ENCODE results near the gene SAA2.

DNA sequence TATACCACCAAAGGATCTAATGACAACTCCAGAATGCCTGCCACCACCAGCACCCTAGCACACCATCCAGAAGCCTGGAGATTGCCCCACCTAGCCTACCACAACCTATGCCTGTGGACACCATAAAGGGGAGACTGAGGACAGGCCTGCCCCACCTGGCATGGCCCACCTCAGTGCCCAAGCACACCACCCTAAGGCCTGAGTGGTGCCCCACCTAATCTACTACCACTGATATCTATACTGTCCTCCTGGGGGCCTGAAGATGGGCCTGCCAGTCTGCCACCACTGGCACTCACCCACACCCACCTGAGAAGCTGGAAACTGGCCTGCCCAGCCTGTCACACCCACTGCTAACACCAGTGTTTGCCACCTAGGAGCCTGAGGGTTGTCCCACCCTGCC lies 43.7 kb downstream of the SAA2 start:
- TF ChIP-seq, protein P1, sequence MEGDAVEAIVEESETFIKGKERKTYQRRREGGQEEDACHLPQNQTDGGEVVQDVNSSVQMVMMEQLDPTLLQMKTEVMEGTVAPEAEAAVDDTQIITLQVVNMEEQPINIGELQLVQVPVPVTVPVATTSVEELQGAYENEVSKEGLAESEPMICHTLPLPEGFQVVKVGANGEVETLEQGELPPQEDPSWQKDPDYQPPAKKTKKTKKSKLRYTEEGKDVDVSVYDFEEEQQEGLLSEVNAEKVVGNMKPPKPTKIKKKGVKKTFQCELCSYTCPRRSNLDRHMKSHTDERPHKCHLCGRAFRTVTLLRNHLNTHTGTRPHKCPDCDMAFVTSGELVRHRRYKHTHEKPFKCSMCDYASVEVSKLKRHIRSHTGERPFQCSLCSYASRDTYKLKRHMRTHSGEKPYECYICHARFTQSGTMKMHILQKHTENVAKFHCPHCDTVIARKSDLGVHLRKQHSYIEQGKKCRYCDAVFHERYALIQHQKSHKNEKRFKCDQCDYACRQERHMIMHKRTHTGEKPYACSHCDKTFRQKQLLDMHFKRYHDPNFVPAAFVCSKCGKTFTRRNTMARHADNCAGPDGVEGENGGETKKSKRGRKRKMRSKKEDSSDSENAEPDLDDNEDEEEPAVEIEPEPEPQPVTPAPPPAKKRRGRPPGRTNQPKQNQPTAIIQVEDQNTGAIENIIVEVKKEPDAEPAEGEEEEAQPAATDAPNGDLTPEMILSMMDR (IDR thresholded peaks at IDR 0.05; ENCODE audit: poor library complexity) = no peak
- no peak for TF ChIP-seq EZH2 (IDR thresholded peaks at IDR 0.05; ENCODE audit: borderline replicate concordance)

Measured in hepatocyte (in vitro differentiated cells).